ENCODE data around the gene PCSK7.

- TF ChIP-seq EZH2 (IDR thresholded peaks at IDR 0.05; ENCODE audit: low read length) (no peak), CTCF (optimal IDR thresholded peaks at IDR 0.05 in 1 of 3, IDR thresholded peaks at IDR 0.05 in 1 of 3, conservative IDR thresholded peaks at IDR 0.05 in 1 of 3; ENCODE audit: extremely low read depth in 1 of 3, insufficient read depth in 2 of 3, low read length in 3 of 3) (no peak)
Measured at GRCh38 chr11:117178210-117179034, 53.5 kb downstream of the PCSK7 start, which contains the start of gene SIDT2.

Data from keratinocyte (primary cell).